KMS-11 (cell line): ENCODE data around the gene CHP1.

ENCODE experiments used
- H2AFZ ChIP-seq: fragments of 200-600 bp; sonication (generic); 2 replicates; pipeline ENCODE4 v1.6.1; 2016; ENCODE audit warnings: antibody characterized with exemption, mixed run types, low read depth
- H3K27ac ChIP-seq: fragments of 200-600 bp; sonication (generic); 2 replicates; pipeline ENCODE4 v1.6.1; 2016; ENCODE audit warnings: mild to moderate bottlenecking, mixed run types
- H3K27me3 ChIP-seq: fragments of 200-600 bp; sonication (generic); 2 replicates; pipeline ENCODE4 v1.6.1; 2017; ENCODE audit warnings: mild to moderate bottlenecking, low read depth, mixed run types, moderate library complexity; ENCODE audit not compliant: insufficient read depth
- H3K36me3 ChIP-seq: fragments of 200-600 bp; sonication (generic); 2 replicates; pipeline ENCODE4 v1.6.1; 2017; ENCODE audit warnings: mild to moderate bottlenecking, mixed run types; ENCODE audit not compliant: insufficient read depth
- H3K4me1 ChIP-seq: fragments of 200-600 bp; sonication (generic); 2 replicates; pipeline ENCODE4 v1.6.1; 2016; ENCODE audit warnings: mild to moderate bottlenecking, low read depth, mixed run types; ENCODE audit not compliant: poor library complexity, severe bottlenecking
- H3K4me2 ChIP-seq: fragments of 200-600 bp; sonication (generic); 2 replicates; pipeline ENCODE4 v1.7.0; 2016; ENCODE audit warnings: mild to moderate bottlenecking, mixed run types
- H3K4me3 ChIP-seq: fragments of 200-600 bp; sonication (generic); IDR thresholded peaks from 2 replicates; pipeline ENCODE4 v1.6.1; 2017; ENCODE audit warnings: low read depth, low read length, mixed read lengths; ENCODE audit not compliant: insufficient read depth
- H3K79me2 ChIP-seq: fragments of 200-600 bp; sonication (generic); 2 replicates; pipeline ENCODE4 v1.6.1; 2016; ENCODE audit warnings: low read depth, mixed run types; ENCODE audit not compliant: insufficient read depth
- H3K9ac ChIP-seq: fragments of 200-600 bp; sonication (generic); 2 replicates; pipeline ENCODE4 v1.6.1; 2016; ENCODE audit warnings: mild to moderate bottlenecking, mixed run types
- H4K20me1 ChIP-seq: fragments of 200-600 bp; sonication (generic); 2 replicates; pipeline ENCODE4 v1.6.1; 2016; ENCODE audit warnings: mild to moderate bottlenecking, mixed run types; ENCODE audit not compliant: insufficient read depth
- CTCF ChIP-seq: fragments of 200-600 bp; sonication (generic); conservative IDR thresholded peaks from 2 replicates; pipeline ENCODE4 v1.6.1; 2017; ENCODE audit warnings: low read depth, mild to moderate bottlenecking, antibody characterized with exemption, low read length, moderate library complexity, mixed read lengths

CHP1 gene

GRCh38 chr15:41323611-41324010 lies 92.5 kb downstream of the CHP1 start:
- Histone ChIP-seq H3K79me2 (peaks cover 12% of the 10 kb centered on the region; the same call in 1 of the 2 replicates), H3K36me3 (no peaks in the 10 kb centered on the region), H2AFZ (no peak overlapping the region), H3K9ac (no peak overlapping the region), H3K4me1 (peaks cover 26% of the 10 kb centered on the region), H3K27ac (peak overlapping the region; percentile 4; the same call in 1 of the 2 replicates), H3K4me2 (peak overlapping the region; percentile 31; the same call in 1 of the 2 replicates), H4K20me1 (no peaks in the 10 kb centered on the region), H3K27me3 (no peaks in the 10 kb centered on the region), H3K4me3 (no peak overlapping the region)
- no peak for TF ChIP-seq CTCF

GRCh38 chr15:41331281-41331680 lies 100.2 kb downstream of the CHP1 start:
- Histone ChIP-seq H3K4me1 (peaks cover 25% of the 10 kb centered on the region), H2AFZ (peak overlapping the region; percentile 60), H3K9ac (peak overlapping the region; percentile 79; the same call in 1 of the 2 replicates), H3K4me3 (peak overlapping the region; percentile 7), H3K4me2 (peak overlapping the region; percentile 59), H3K36me3 (no peaks in the 10 kb centered on the region; the same call in 1 of the 2 replicates), H3K27ac (no peak overlapping the region), H3K79me2 (peaks cover 42% of the 10 kb centered on the region), H4K20me1 (no peaks in the 10 kb centered on the region), H3K27me3 (no peaks in the 10 kb centered on the region)
- TF ChIP-seq CTCF, result no peak
